Right lobe of liver (tissue), 4 donors: ENCODE measurements around the gene ARHGAP23.

ENCODE experiments used
- CTCF ChIP-seq, 4 donors: fragments of 200-600 bp in 3 of 4; fragments of 450-650 bp in 1 of 4; IDR thresholded peaks; one replicate each; pipeline versions ENCODE4 v1.5.1 to v1.8.0; 2016 to 2022; ENCODE audit warnings: antibody characterized with exemption in 4 of 4, mild to moderate bottlenecking in 2 of 4
- POLR2A ChIP-seq: fragments of 450-650 bp; IDR thresholded peaks from one replicate; pipeline ENCODE4 v1.6.1; 2017; ENCODE audit warnings: antibody characterized with exemption, mild to moderate bottlenecking
- donor health status: DM: no; HTN: no; CAD: no.
- donor health status: DM: no; HTN: no; CAD: no.
- donor health status: DM: no; HTN: yes; CAD: no.

DNA sequence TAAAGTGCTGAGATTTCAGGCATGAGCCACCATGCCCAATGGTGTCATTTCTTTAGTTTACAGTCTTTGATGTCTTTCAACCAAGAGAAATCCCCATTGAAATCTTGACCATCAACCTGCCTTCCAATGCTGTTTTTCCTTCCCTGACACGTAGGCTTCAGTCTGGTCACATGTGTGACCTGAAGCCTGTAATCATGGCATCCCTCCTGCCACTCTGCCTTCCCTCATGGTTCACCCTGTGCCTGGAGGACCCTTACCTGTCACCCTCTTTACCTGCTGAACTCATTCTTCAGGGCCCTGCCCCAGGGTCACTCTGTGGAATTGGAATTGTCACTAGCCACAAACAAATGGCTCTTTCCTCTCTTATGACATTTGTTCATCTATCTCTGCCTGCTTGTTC lies 18.1 kb upstream of the ARHGAP23 start:
- TF ChIP-seq CTCF (IDR thresholded peaks at IDR 0.05) (no peak), POLR2A (no peak)
